Measurements from ENCODE around the gene STAT1. TPM values are rescaled to one million over a fixed set of nuclear protein-coding genes. Genes with fewer than 3 reads are reported as not detected.

The STAT1 gene
- total and polyA plus RNA-seq, 10 of the 15 experiments (the other 5 are each of a cell fraction or from before 2014, with no cell fraction given): 81.8 to 398 (median 307) TPM

DNA sequence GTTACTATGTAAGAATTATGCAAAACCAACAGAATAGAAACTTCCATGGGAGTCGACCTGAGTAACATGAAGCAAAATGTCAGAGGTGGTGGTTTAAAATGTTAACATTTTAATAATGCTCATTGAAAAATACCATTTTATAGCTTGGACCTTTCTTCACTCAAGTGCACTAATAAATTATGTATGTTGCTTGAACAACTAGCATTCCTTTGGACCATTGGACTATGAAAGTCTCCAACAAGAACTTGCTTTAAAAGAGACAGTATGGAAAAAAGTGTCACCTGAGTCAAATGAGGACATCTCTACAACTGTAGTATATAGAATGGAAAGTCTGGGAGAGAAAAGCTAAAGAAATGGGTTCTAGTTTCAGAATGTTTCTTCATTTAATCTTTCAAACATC is 81.5 kb downstream of the STAT1 start (continued):
- TF ChIP-seq IKZF2 (IDR thresholded peaks at IDR 0.05) (no peak), TCF3 (IDR thresholded peaks at IDR 0.05; ENCODE audit: borderline replicate concordance, insufficient read depth, low read depth, low read length) (no peak), BACH1 (IDR thresholded peaks at IDR 0.05; ENCODE audit: borderline replicate concordance) (no peak), STAT1 (conservative IDR thresholded peaks at IDR 0.05) (no peak), NFIC (IDR thresholded peaks at IDR 0.05; ENCODE audit: low read depth, low read length) (no peak), RELA (IDR thresholded peaks at IDR 0.05; ENCODE audit: borderline replicate concordance, partially characterized antibody) (no peak)
- TF ChIP-seq, protein P1, sequence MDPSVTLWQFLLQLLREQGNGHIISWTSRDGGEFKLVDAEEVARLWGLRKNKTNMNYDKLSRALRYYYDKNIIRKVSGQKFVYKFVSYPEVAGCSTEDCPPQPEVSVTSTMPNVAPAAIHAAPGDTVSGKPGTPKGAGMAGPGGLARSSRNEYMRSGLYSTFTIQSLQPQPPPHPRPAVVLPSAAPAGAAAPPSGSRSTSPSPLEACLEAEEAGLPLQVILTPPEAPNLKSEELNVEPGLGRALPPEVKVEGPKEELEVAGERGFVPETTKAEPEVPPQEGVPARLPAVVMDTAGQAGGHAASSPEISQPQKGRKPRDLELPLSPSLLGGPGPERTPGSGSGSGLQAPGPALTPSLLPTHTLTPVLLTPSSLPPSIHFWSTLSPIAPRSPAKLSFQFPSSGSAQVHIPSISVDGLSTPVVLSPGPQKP (IDR thresholded peaks at IDR 0.05; ENCODE audit: low read depth, low read length): no peak
- TF ChIP-seq, protein P2, sequence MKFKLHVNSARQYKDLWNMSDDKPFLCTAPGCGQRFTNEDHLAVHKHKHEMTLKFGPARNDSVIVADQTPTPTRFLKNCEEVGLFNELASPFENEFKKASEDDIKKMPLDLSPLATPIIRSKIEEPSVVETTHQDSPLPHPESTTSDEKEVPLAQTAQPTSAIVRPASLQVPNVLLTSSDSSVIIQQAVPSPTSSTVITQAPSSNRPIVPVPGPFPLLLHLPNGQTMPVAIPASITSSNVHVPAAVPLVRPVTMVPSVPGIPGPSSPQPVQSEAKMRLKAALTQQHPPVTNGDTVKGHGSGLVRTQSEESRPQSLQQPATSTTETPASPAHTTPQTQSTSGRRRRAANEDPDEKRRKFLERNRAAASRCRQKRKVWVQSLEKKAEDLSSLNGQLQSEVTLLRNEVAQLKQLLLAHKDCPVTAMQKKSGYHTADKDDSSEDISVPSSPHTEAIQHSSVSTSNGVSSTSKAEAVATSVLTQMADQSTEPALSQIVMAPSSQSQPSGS (IDR thresholded peaks at IDR 0.05; ENCODE audit: low read length): no peak

DNA sequence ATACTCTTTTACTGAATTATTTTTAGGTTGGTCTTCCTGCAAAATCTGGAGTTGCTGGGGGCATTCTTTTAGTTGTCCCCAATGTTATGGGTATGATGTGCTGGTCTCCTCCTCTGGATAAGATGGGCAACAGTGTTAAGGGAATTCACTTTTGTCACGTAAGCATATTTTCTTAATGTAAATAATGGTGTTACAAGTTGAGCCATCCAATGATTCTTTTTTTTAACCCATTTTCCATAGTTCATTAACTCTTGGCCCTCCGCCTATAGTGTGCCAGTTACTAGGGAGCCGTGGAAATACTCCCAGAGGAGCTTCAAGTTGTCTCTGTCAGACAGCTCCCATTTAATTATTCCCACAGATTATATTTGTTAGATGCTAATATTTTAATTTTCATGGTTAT is 83.6 kb downstream of the STAT1 start:
- 98% methylated on average over 3 of the region's 3 CpGs for WGBS (ENCODE audit: insufficient coverage, insufficient replicate concordance, low lambda C conversion rate, missing lambda C conversion rate)
- no peaks in the 10 kb centered on the region for H3K79me2 ChIP-seq (ENCODE audit: control insufficient read depth, insufficient read depth, low read length)
- no peak overlapping the region for H3K4me3 ChIP-seq
- no peak overlapping the region for H3K27ac ChIP-seq (ENCODE audit: control insufficient read depth, insufficient read depth)
- no peaks in the 10 kb centered on the region for H4K20me1 ChIP-seq (ENCODE audit: control insufficient read depth, insufficient read depth)
- no peak for TF ChIP-seq EED (IDR thresholded peaks at IDR 0.05; ENCODE audit: low read depth)
- no peak for ATAC-seq
- CTCF ChIA-PET: interaction anchor here (0.8 to 0.9 kb wide), 2 partner anchors 27 to 80 kb away, joined by 3 read pairs; no protein-coding TSS in a partner anchor
- no peak overlapping the region for H3K4me2 ChIP-seq (ENCODE audit: control insufficient read depth, insufficient read depth)
- H3K36me3 ChIP-seq (ENCODE audit: control insufficient read depth in 2 of 2, insufficient read depth in 2 of 2, low read length in 1 of 2): peaks cover 2 to 14% of the 10 kb centered on the region in 2 experiments
- H3K9me3 ChIP-seq (replicated peaks; ENCODE audit: control insufficient read depth, insufficient read depth, low read length): no peaks in the 10 kb centered on the region
- no peaks in the 10 kb centered on the region for H3K27me3 ChIP-seq (replicated peaks in 1 of 2; ENCODE audit: control insufficient read depth in 2 of 2, insufficient read depth in 2 of 2, low read length in 1 of 2)
- RAD21 ChIA-PET (ENCODE audit: unreplicated experiment): interaction anchor here (1.1 kb wide), 1 partner anchor 81 kb away, joined by 3 read pairs; no protein-coding TSS in a partner anchor
- FAIRE-seq: no peak
- H3K4me1 ChIP-seq (ENCODE audit: control insufficient read depth, insufficient read depth, low read length): no peaks in the 10 kb centered on the region
- POLR2A ChIA-PET: interaction anchor here (0.6 kb wide), 1 partner anchor 43 kb away, joined by 3 read pairs; no protein-coding TSS in a partner anchor
- in situ Hi-C loops (cut with MboI) (no loop called here), intact Hi-C loops (cut with micrococcal nuclease; ENCODE audit: unreplicated experiment) (no loop called here)
- BruUV-seq (replicated peaks): no TSS peak
- DNase-seq (ENCODE audit: low read depth, low spot score): no peak
- H3K9ac ChIP-seq (ENCODE audit: control insufficient read depth, insufficient read depth, low read length): no peak overlapping the region
- no peak overlapping the region for H2AFZ ChIP-seq (ENCODE audit: control insufficient read depth, low read depth, low read length)
- SMC1A ChIA-PET (ENCODE audit: uncharacterized antibody, unreplicated experiment): interaction anchor here (0.7 to 0.9 kb wide), 2 partner anchors 10 to 30 kb away, joined by 3 read pairs; no protein-coding TSS in a partner anchor

Data from GM12878 (cell line).